Measurements from ENCODE around the gene VCAN. TPM values are rescaled to one million over a fixed set of nuclear protein-coding genes. Genes with fewer than 3 reads are reported as not detected.

Gene VCAN
- total and polyA plus RNA-seq, 4 donors: 145 to 610 (median 328) TPM

DNA sequence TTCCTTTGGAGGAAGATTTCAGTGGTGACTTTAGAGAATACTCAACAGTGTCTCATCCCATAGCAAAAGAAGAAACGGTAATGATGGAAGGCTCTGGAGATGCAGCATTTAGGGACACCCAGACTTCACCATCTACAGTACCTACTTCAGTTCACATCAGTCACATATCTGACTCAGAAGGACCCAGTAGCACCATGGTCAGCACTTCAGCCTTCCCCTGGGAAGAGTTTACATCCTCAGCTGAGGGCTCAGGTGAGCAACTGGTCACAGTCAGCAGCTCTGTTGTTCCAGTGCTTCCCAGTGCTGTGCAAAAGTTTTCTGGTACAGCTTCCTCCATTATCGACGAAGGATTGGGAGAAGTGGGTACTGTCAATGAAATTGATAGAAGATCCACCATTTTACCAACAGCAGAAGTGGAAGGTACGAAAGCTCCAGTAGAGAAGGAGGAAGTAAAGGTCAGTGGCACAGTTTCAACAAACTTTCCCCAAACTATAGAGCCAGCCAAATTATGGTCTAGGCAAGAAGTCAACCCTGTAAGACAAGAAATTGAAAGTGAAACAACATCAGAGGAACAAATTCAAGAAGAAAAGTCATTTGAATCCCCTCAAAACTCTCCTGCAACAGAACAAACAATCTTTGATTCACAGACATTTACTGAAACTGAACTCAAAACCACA, 67.4 kb downstream of the VCAN start:
- DNase-seq (ENCODE audit: low read depth in 4 of 6, low spot score in 6 of 6): no peak
- H3K27ac ChIP-seq (ENCODE audit: low read depth, low read length): no peak overlapping the region
- 100% methylated on average over 1 of the region's 4 CpGs for whole genome bisulfite sequencing (ENCODE audit: insufficient coverage)
- H3K4me3 ChIP-seq (ENCODE audit: low read depth, low read length): no peak overlapping the region
- H3K36me3 ChIP-seq (ENCODE audit: control insufficient read depth, insufficient read depth, low read length): peaks cover 4% of the 10 kb centered on the region
- H3K9me3 ChIP-seq (ENCODE audit: control insufficient read depth, insufficient read depth, low read length): no peaks in the 10 kb centered on the region
- H3K27me3 ChIP-seq (ENCODE audit: control insufficient read depth, insufficient read depth, low read length): no peaks in the 10 kb centered on the region
- H3K4me1 ChIP-seq (ENCODE audit: control insufficient read depth, insufficient read depth, low read length): no peaks in the 10 kb centered on the region

DNA sequence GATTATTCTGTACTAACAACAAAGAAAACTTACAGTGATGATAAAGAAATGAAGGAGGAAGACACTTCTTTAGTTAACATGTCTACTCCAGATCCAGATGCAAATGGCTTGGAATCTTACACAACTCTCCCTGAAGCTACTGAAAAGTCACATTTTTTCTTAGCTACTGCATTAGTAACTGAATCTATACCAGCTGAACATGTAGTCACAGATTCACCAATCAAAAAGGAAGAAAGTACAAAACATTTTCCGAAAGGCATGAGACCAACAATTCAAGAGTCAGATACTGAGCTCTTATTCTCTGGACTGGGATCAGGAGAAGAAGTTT, 67.9 kb downstream of the VCAN start:
- no peak for DNase-seq (ENCODE audit: low read depth in 4 of 6, low spot score in 6 of 6)
- no CpG with 5 or more reads among the region's 1 CpG for WGBS (ENCODE audit: insufficient coverage)
- Histone ChIP-seq H3K4me3 (ENCODE audit: low read depth, low read length) (no peak overlapping the region), H3K27ac (ENCODE audit: low read depth, low read length) (no peak overlapping the region), H3K9me3 (ENCODE audit: control insufficient read depth, insufficient read depth, low read length) (no peaks in the 10 kb centered on the region), H3K4me1 (ENCODE audit: control insufficient read depth, insufficient read depth, low read length) (no peaks in the 10 kb centered on the region), H3K36me3 (ENCODE audit: control insufficient read depth, insufficient read depth, low read length) (peaks cover 4% of the 10 kb centered on the region), H3K27me3 (ENCODE audit: control insufficient read depth, insufficient read depth, low read length) (no peaks in the 10 kb centered on the region)

- WGBS (ENCODE audit: insufficient coverage): 100% methylated on average over 1 of the region's 2 CpGs
- Histone ChIP-seq H3K4me1 (ENCODE audit: control insufficient read depth, insufficient read depth, low read length) (no peaks in the 10 kb centered on the region), H3K36me3 (ENCODE audit: control insufficient read depth, insufficient read depth, low read length) (peaks cover 4% of the 10 kb centered on the region), H3K9me3 (ENCODE audit: control insufficient read depth, insufficient read depth, low read length) (no peaks in the 10 kb centered on the region), H3K27me3 (ENCODE audit: control insufficient read depth, insufficient read depth, low read length) (no peaks in the 10 kb centered on the region), H3K4me3 (ENCODE audit: low read depth, low read length) (no peak overlapping the region), H3K27ac (ENCODE audit: low read depth, low read length) (no peak overlapping the region)
- DNase-seq (ENCODE audit: low read depth in 4 of 6, low spot score in 6 of 6): no peak
These were observed 68.6 kb downstream of the VCAN start for GRCh38 chr5:83540105-83540504.

DNA sequence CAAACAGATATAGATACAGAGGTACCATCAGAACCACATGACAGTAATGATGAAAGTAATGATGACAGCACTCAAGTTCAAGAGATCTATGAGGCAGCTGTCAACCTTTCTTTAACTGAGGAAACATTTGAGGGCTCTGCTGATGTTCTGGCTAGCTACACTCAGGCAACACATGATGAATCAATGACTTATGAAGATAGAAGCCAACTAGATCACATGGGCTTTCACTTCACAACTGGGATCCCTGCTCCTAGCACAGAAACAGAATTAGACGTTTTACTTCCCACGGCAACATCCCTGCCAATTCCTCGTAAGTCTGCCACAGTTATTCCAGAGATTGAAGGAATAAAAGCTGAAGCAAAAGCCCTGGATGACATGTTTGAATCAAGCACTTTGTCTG, 69.2 kb downstream of the VCAN start:
- Histone ChIP-seq H3K27me3 (ENCODE audit: control insufficient read depth, insufficient read depth, low read length) (no peaks in the 10 kb centered on the region), H3K4me1 (ENCODE audit: control insufficient read depth, insufficient read depth, low read length) (no peaks in the 10 kb centered on the region), H3K27ac (ENCODE audit: low read depth, low read length) (no peak overlapping the region), H3K4me3 (ENCODE audit: low read depth, low read length) (no peak overlapping the region), H3K36me3 (ENCODE audit: control insufficient read depth, insufficient read depth, low read length) (peaks cover 4% of the 10 kb centered on the region), H3K9me3 (ENCODE audit: control insufficient read depth, insufficient read depth, low read length) (no peaks in the 10 kb centered on the region)
- DNase-seq (ENCODE audit: low read depth in 4 of 6, low spot score in 6 of 6): no peak
- WGBS (ENCODE audit: insufficient coverage): 87% methylated on average over 3 of the region's 3 CpGs

- Histone ChIP-seq H3K27me3 (ENCODE audit: control insufficient read depth, insufficient read depth, low read length) (no peaks in the 10 kb centered on the region), H3K9me3 (ENCODE audit: control insufficient read depth, insufficient read depth, low read length) (no peaks in the 10 kb centered on the region), H3K4me1 (ENCODE audit: control insufficient read depth, insufficient read depth, low read length) (no peaks in the 10 kb centered on the region), H3K36me3 (ENCODE audit: control insufficient read depth, insufficient read depth, low read length) (peaks cover 4% of the 10 kb centered on the region), H3K27ac (ENCODE audit: low read depth, low read length) (no peak overlapping the region), H3K4me3 (ENCODE audit: low read depth, low read length) (no peak overlapping the region)
- DNase-seq (ENCODE audit: low read depth in 4 of 6, low spot score in 6 of 6): no peak
- WGBS (ENCODE audit: insufficient coverage): 60% methylated on average over 1 of the region's 1 CpG
These were observed 71.3 kb downstream of the VCAN start for GRCh38 chr5:83542839-83543238.

DNA sequence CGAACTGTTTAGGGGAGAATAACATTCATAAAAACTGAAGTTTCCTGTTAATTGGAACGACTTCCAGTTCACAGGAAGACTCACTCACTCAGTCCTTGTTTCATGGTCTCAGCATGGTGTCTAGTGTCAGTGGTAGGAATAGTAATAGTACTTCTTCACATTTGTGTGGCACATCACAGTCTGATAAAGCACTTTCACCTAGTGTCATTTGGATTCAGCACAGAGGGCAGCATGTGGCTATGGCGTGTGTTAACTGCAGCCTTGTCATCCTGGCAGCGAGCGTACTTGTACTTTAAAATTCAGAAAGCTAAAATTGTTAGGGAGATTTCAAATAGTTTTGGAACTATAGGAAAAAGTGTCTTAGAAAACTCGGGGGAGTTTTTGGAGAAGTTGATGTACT, 72.4 kb downstream of the VCAN start:
- Histone ChIP-seq H3K27me3 (ENCODE audit: control insufficient read depth, insufficient read depth, low read length) (no peaks in the 10 kb centered on the region), H3K27ac (ENCODE audit: low read depth, low read length) (no peak overlapping the region), H3K4me1 (ENCODE audit: control insufficient read depth, insufficient read depth, low read length) (no peaks in the 10 kb centered on the region), H3K4me3 (ENCODE audit: low read depth, low read length) (no peak overlapping the region), H3K9me3 (ENCODE audit: control insufficient read depth, insufficient read depth, low read length) (no peaks in the 10 kb centered on the region), H3K36me3 (ENCODE audit: control insufficient read depth, insufficient read depth, low read length) (no peaks in the 10 kb centered on the region)
- DNase-seq (ENCODE audit: low read depth in 4 of 6, low spot score in 6 of 6): no peak
- WGBS (ENCODE audit: insufficient coverage): 73% methylated on average over 2 of the region's 6 CpGs

- WGBS (ENCODE audit: insufficient coverage): 100% methylated on average over 1 of the region's 1 CpG
- Histone ChIP-seq H3K4me3 (ENCODE audit: low read depth, low read length) (no peak overlapping the region), H3K36me3 (ENCODE audit: control insufficient read depth, insufficient read depth, low read length) (no peaks in the 10 kb centered on the region), H3K4me1 (ENCODE audit: control insufficient read depth, insufficient read depth, low read length) (no peaks in the 10 kb centered on the region), H3K27ac (ENCODE audit: low read depth, low read length) (no peak overlapping the region), H3K9me3 (ENCODE audit: control insufficient read depth, insufficient read depth, low read length) (no peaks in the 10 kb centered on the region), H3K27me3 (ENCODE audit: control insufficient read depth, insufficient read depth, low read length) (no peaks in the 10 kb centered on the region)
- no peak for DNase-seq (ENCODE audit: low read depth in 4 of 6, low spot score in 6 of 6)
These were observed 75.6 kb downstream of the VCAN start for GRCh38 chr5:83547161-83547560.

- Histone ChIP-seq H3K27ac (ENCODE audit: low read depth, low read length) (no peak overlapping the region), H3K36me3 (ENCODE audit: control insufficient read depth, insufficient read depth, low read length) (no peaks in the 10 kb centered on the region)
- WGBS (ENCODE audit: insufficient coverage): 70% methylated on average over 1 of the region's 1 CpG
These were observed 76.3 kb downstream of the VCAN start for GRCh38 chr5:83547889-83548288.

GRCh38 chr5:83548581-83548980, 77.0 kb downstream of the VCAN start:
- peak in 3 of 6 donors; percentile 39 to 91 (median 79) for DNase-seq (ENCODE audit: low read depth in 4 of 6, low spot score in 6 of 6)
- Histone ChIP-seq H3K27me3 (ENCODE audit: control insufficient read depth, insufficient read depth, low read length) (no peaks in the 10 kb centered on the region), H3K27ac (ENCODE audit: low read depth, low read length) (no peak overlapping the region), H3K9me3 (ENCODE audit: control insufficient read depth, insufficient read depth, low read length) (no peaks in the 10 kb centered on the region), H3K36me3 (ENCODE audit: control insufficient read depth, insufficient read depth, low read length) (no peaks in the 10 kb centered on the region), H3K4me3 (ENCODE audit: low read depth, low read length) (no peak overlapping the region), H3K4me1 (ENCODE audit: control insufficient read depth, insufficient read depth, low read length) (no peaks in the 10 kb centered on the region)
- WGBS (ENCODE audit: insufficient coverage): 32% methylated on average over 3 of the region's 4 CpGs

More at GRCh38 chr5:83547889-83548288, 76.3 kb downstream of the VCAN start:
- no peaks in the 10 kb centered on the region for H3K9me3 ChIP-seq (ENCODE audit: control insufficient read depth, insufficient read depth, low read length)
- no peak overlapping the region for H3K4me3 ChIP-seq (ENCODE audit: low read depth, low read length)
- H3K27me3 ChIP-seq (ENCODE audit: control insufficient read depth, insufficient read depth, low read length): no peaks in the 10 kb centered on the region
- no peak for DNase-seq (ENCODE audit: low read depth in 4 of 6, low spot score in 6 of 6)
- no peaks in the 10 kb centered on the region for H3K4me1 ChIP-seq (ENCODE audit: control insufficient read depth, insufficient read depth, low read length)

- no peaks in the 10 kb centered on the region for H3K36me3 ChIP-seq (ENCODE audit: control insufficient read depth, insufficient read depth, low read length)
- H3K4me1 ChIP-seq (ENCODE audit: control insufficient read depth, insufficient read depth, low read length): no peaks in the 10 kb centered on the region
- H3K27me3 ChIP-seq (ENCODE audit: control insufficient read depth, insufficient read depth, low read length): no peaks in the 10 kb centered on the region
- H3K4me3 ChIP-seq (ENCODE audit: low read depth, low read length): no peak overlapping the region
- peak overlapping the region; percentile 25 for H3K27ac ChIP-seq (ENCODE audit: low read depth, low read length)
- H3K9me3 ChIP-seq (ENCODE audit: control insufficient read depth, insufficient read depth, low read length): no peaks in the 10 kb centered on the region
- no CpG with 5 or more reads among the region's 2 CpGs for WGBS (ENCODE audit: insufficient coverage)
- peak in 1 of 6 donors; percentile 73 for DNase-seq (ENCODE audit: low read depth in 4 of 6, low spot score in 6 of 6)
These were observed 77.5 kb downstream of the VCAN start for GRCh38 chr5:83549076-83549475.

Data from spinal cord (tissue), 10 donors.